ENCODE data around the gene C16orf90. TPM values are rescaled to one million over a fixed set of nuclear protein-coding genes. Genes with fewer than 3 reads are reported as not detected.

Gene C16orf90
- polyA plus RNA-seq, 4 donors = 0.12 TPM; not detected in 3

DNA sequence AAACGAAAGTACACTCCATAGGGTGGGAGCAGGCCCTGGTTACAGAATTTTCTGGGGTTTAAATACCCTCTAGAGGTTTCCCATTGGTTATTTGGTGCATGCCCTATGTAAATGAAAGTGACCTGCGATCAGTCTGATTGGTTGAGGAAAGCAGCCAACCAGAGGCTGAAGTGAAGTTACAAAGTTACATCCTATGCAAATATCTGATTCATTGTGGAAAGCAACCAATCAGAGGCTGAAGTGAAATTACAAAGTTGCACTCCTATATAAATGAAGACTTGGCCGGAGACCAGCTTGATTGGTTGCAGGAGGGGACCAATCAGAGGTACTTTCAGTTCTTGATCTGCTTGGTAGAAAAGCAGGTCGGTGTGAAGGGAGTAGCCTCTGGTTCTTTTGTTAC lies 27.4 kb downstream of the C16orf90 start:
- no peak for DNase-seq (ENCODE audit: low read depth in 4 of 4, low spot score in 3 of 4)

- DNase-seq (ENCODE audit: low read depth in 4 of 4, low spot score in 3 of 4) = no peak
Observed at GRCh38 chr16:3467182-3467581, 28.1 kb downstream of the C16orf90 start.

DNA sequence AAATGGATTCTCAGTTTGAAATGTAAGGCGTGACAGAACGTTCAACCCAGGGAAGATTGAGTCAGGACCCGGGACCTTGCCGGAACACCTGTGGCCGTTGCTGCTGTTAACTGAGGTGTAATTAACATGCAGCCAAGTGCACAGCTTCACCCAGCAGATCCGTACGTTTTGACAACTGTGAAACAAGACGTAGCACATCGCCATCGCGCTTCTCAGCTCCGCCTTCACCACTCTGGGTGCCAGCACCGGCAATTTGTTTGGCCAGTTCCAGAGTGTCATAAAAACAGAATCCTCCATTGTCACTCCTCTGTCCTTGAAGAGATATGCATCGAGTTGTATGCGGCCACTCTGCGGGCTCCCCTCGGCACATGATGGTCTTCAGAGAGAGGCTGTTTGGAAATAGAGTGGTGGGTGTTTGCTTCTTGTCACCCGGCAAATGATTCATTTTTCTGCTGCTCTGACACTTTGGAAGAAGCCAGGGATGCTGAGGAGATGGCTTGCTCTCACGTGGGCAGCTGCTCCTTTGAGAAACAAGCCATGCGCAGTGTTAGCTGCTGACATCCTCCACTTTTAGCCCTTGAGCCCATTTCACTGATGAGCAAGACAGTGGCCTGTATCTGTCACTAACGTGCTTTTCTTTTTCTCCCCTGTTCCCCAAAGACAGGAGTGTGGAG lies 29.2 kb downstream of the C16orf90 start:
- no peak for DNase-seq (ENCODE audit: low read depth in 4 of 4, low spot score in 3 of 4)

DNA sequence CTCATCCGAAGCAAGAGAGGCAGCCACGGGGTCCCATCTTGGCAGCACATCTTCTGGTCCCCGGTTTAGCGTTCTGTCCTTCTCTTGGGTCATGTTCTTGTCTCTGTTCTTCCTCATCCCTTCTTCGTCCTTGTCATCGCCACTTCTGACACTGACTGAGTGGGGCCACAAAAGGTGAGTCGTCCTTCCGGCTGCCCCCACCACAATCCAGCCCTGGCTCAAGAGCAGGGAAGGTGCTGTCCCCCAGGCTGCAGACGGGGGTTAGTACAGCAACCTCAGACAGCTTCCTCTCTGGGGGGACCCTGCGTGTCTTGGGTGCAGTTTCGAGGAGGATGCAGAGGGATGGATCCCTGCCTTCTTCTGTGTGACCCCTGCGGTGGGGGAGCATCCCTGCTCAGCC lies 30.0 kb downstream of the C16orf90 start:
- DNase-seq (ENCODE audit: low read depth in 4 of 4, low spot score in 3 of 4) = no peak

DNA sequence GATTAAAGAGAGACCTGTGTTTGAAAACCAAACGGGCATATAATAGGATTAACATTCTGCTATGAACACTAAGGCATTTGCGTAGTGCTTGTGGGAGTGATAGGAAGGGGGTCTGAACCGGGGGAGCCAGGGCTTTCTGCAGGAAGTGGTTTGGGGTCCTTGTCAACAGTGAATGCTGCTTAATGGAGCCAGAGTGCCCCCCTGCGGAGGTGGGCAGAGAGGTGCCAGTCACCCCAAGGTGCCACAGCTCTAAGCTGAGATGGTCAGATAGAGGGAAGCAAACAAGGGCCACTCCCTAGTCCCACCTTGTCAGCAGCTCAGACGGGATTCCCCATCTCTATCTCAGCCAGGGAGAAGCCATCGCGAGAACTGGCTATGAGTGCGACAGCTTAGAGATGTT lies 34.1 kb downstream of the C16orf90 start:
- no peak for DNase-seq (ENCODE audit: low read depth in 4 of 4, low spot score in 3 of 4)

- DNase-seq (ENCODE audit: low read depth in 4 of 4, low spot score in 3 of 4) = no peak
Observed at GRCh38 chr16:3460585-3460984, 34.7 kb downstream of the C16orf90 start.

- DNase-seq (ENCODE audit: low read depth in 4 of 4, low spot score in 3 of 4) = no peak
Observed at GRCh38 chr16:3460121-3460520, 35.2 kb downstream of the C16orf90 start.

DNA sequence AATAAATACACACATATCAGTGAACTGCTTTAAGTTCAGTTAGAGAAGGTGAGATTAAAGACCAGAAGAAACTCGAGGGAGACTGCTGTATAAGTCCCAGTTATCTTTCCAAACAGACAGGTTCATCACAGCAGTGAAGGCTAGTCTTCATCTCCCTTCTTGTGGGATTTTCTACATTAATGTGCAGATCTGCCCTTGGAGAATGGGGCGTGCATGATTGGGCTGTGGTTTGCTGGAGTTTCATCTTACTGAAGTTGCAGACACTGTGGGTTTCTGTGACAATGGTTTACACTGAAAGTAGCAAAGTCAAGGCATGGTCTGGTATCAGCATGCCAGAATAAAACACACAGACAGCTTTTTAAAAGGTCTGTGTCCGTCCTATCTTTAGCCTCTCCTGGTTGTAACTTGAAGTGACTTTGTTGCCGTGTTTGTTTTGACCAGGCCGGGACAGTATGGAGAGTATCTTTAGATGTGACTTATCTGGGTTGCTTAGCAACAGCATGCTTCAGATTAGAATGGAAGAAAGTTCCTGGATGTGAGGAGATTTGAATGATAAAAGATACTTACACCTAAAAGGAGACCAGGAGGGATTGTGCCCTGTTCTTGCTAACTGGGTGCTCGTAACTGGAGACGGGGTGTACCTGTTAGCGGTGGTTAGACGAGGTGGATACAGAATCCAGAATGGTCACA lies 35.7 kb downstream of the C16orf90 start:
- no peak for DNase-seq (ENCODE audit: low read depth in 4 of 4, low spot score in 3 of 4)

DNA sequence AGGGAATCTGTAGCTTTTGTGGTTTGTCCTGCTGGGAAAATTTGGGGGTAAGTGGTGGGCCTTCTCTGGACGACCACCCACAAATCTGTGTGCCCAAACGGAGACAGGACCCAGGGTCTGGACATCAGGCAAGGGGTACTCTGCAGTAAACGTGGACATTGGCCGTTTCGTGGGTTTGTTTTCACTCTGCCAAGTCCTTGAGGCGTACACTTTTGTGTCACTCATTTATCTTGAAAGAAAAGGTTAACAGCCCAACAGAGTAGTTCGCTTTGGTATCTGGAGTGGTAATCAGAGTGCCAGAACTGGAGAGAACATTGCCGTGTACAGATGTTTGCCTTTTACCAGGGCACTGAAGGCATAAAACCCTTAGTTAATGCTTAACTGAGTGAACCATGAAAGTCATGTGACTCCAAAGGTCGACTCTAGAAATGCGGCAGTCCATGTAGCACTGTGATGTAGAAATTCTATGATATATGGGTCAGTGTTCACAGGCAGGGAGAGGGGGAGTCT lies 36.4 kb downstream of the C16orf90 start:
- peak in 2 of 4 donors; percentile 65 for DNase-seq (ENCODE audit: low read depth in 4 of 4, low spot score in 3 of 4)

- DNase-seq (ENCODE audit: low read depth in 4 of 4, low spot score in 3 of 4) = no peak
Observed at GRCh38 chr16:3458278-3458851, 36.9 kb downstream of the C16orf90 start.

GRCh38 chr16:3457434-3458252 lies 37.6 kb downstream of the C16orf90 start:
- peak; percentile 78 to 86 (median 82) for DNase-seq (ENCODE audit: low read depth in 4 of 4, low spot score in 3 of 4)

- DNase-seq (ENCODE audit: low read depth in 4 of 4, low spot score in 3 of 4) = no peak
Observed at GRCh38 chr16:3454631-3455147, 40.6 kb downstream of the C16orf90 start.

- DNase-seq (ENCODE audit: low read depth in 4 of 4, low spot score in 3 of 4) = no peak
Observed at GRCh38 chr16:3454093-3454492, 41.2 kb downstream of the C16orf90 start.

DNA sequence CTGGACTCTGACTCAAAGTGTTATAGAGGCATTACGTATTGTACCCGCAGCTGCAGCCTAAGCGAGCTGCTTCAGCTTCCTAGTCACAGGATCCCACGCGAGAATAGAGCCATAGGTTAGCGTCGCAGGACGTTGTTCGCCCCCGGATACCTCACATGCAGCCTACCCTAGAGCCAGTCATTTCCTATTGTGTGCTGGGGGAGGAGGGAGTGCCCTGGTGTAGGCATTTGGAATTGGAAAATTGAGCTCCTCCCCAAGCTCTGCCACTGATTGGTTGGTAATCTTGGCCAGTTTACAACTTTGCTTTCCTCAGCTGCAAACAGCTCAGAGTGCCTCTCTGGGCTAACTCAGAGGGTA lies 51.3 kb downstream of the C16orf90 start:
- DNase-seq (ENCODE audit: low read depth in 4 of 4, low spot score in 3 of 4) = no peak

Other genes with a start within 250 kb of the C16orf90 start
- under 1 TPM; 0.13 to 0.33 (median 0.24) TPM for gene MEFV, start 238.9 kb downstream of the C16orf90 start, polyA plus RNA-seq (ENCODE audit: insufficient read length in 4 of 4)
- gene ZNF263, start 212.0 kb downstream of the C16orf90 start, polyA plus RNA-seq (ENCODE audit: insufficient read length in 4 of 4) = 10 to 100 TPM; 42.7 to 52.9 (median 46.6) TPM
- gene TIGD7, start 190.1 kb downstream of the C16orf90 start, polyA plus RNA-seq (ENCODE audit: insufficient read length in 4 of 4) = 10 to 100 TPM; 11.8 to 14.6 (median 12.8) TPM
- gene ZNF75A, start 190.0 kb downstream of the C16orf90 start, polyA plus RNA-seq (ENCODE audit: insufficient read length in 4 of 4) = 10 to 100 TPM; 39.4 to 54.2 (median 49.7) TPM
- gene OR2C1, start 139.6 kb downstream of the C16orf90 start, polyA plus RNA-seq (ENCODE audit: insufficient read length in 4 of 4) = under 1 TPM; 0.52 to 0.73 (median 0.64) TPM
- 10 to 100 TPM; 16.7 to 20.7 (median 18.9) TPM for gene ZSCAN32, start 94.5 kb downstream of the C16orf90 start, polyA plus RNA-seq (ENCODE audit: insufficient read length in 4 of 4)
- gene ZNF174, start 94.3 kb downstream of the C16orf90 start, polyA plus RNA-seq (ENCODE audit: insufficient read length in 4 of 4) = 10 to 100 TPM; 14.1 to 16.6 (median 15.6) TPM
- gene ZNF597, start 52.0 kb downstream of the C16orf90 start, polyA plus RNA-seq (ENCODE audit: insufficient read length in 4 of 4) = 1 to 10 TPM; 3.3 to 4.3 (median 4.0) TPM
- gene NAA60, start 51.8 kb downstream of the C16orf90 start, polyA plus RNA-seq (ENCODE audit: insufficient read length in 4 of 4) = 10 to 100 TPM; 63.3 to 78.9 (median 77.0) TPM
- 10 to 100 TPM; 57.7 to 70.6 (median 66.3) TPM for gene CLUAP1, start 5.5 kb upstream of the C16orf90 start, polyA plus RNA-seq (ENCODE audit: insufficient read length in 4 of 4)
- 1 to 10 TPM; 1.5 to 2.2 (median 2.0) TPM for gene NLRC3, start 81.9 kb upstream of the C16orf90 start, polyA plus RNA-seq (ENCODE audit: insufficient read length in 4 of 4)
- gene SLX4, start 116.1 kb upstream of the C16orf90 start, polyA plus RNA-seq (ENCODE audit: insufficient read length in 4 of 4) = 1 to 10 TPM; 4.6 to 5.5 (median 5.2) TPM
- gene DNASE1, start 159.2 kb upstream of the C16orf90 start, polyA plus RNA-seq (ENCODE audit: insufficient read length in 4 of 4) = 10 to 100 TPM; 24.9 to 32.5 (median 30.7) TPM
- 100 to 1,000 TPM in 2 of 4 donors, 10 to 100 TPM in 2; 92.8 to 114 (median 101) TPM for gene TRAP1, start 222.0 kb upstream of the C16orf90 start, polyA plus RNA-seq (ENCODE audit: insufficient read length in 4 of 4)

All from right renal pelvis (tissue), 4 donors.